Cardiac fibroblast (primary cell): ENCODE measurements around the gene RSU1.

Source experiments
- DNase-seq, 2 donors: peaks; one replicate each; pipeline versions ENCODE4 v3.0.0 to v3.0.0-alpha.2; 2010; ENCODE audit warnings: low read depth in 2 of 2
- H3K4me3 ChIP-seq, 2 donors: replicated peaks in 1 of 2; 1 replicate in 1 of 2; 2 replicates in 1 of 2; pipeline ENCODE4 v1.5.1; 2011; ENCODE audit warnings: low read depth in 2 of 2, low read length in 2 of 2, mild to moderate bottlenecking in 2 of 2, moderate library complexity in 1 of 2
- CTCF ChIP-seq: IDR thresholded peaks from one replicate; pipeline ENCODE4 v1.5.1; 2011; ENCODE audit warnings: low read depth, mild to moderate bottlenecking, low read length, inconsistent platforms

Gene RSU1

GRCh38 chr10:16751244-16751643 is 66.0 kb downstream of the RSU1 start:
- no peak for TF ChIP-seq CTCF
- no peak for DNase-seq
- H3K4me3 ChIP-seq = no peak overlapping the region

- no peak overlapping the region for H3K4me3 ChIP-seq
- no peak for DNase-seq
- no peak for TF ChIP-seq CTCF
These were observed 66.8 kb downstream of the RSU1 start for GRCh38 chr10:16750461-16750860.

GRCh38 chr10:16748749-16749148 is 68.5 kb downstream of the RSU1 start:
- H3K4me3 ChIP-seq = no peak overlapping the region
- DNase-seq = no peak
- no peak for TF ChIP-seq CTCF

- H3K4me3 ChIP-seq = no peak overlapping the region
- TF ChIP-seq CTCF = no peak
- DNase-seq = no peak
These were observed 70.4 kb downstream of the RSU1 start for GRCh38 chr10:16746856-16747255.

- no peak for TF ChIP-seq CTCF
- H3K4me3 ChIP-seq = no peak overlapping the region
- no peak for DNase-seq
These were observed 72.2 kb downstream of the RSU1 start for GRCh38 chr10:16745061-16745460.

- TF ChIP-seq CTCF = no peak
- no peak overlapping the region for H3K4me3 ChIP-seq
- DNase-seq = no peak
These were observed 74.9 kb downstream of the RSU1 start for GRCh38 chr10:16742165-16742960.

- H3K4me3 ChIP-seq = no peak overlapping the region
- no peak for TF ChIP-seq CTCF
- DNase-seq = no peak
These were observed 75.7 kb downstream of the RSU1 start for GRCh38 chr10:16741540-16741939.
